ENCODE measurements around the gene VCX2. TPM values are rescaled to one million over a fixed set of nuclear protein-coding genes. Genes with fewer than 3 reads are reported as not detected.
"Not testable (repeated sequence)": the region's sequence is repeated elsewhere in the genome, so short reads cannot be mapped to it uniquely, and the experiment has no call there.

Gene VCX2
- total RNA-seq, 1 donor from 2014 or later, result not detected

- Histone ChIP-seq H3K4me3 (no peak overlapping the region), H3K27me3 (ENCODE audit: low read depth) (no peaks in the 10 kb centered on the region), H3K4me1 (no peaks in the 10 kb centered on the region), H3K27ac (no peak overlapping the region), H3K9me3 (no peaks in the 10 kb centered on the region), H3K36me3 (no peaks in the 10 kb centered on the region)
- no peak for ATAC-seq
- intact Hi-C loops (cut with DNase I), result no loop called here
- TF ChIP-seq CTCF (IDR thresholded peaks at IDR 0.05), result peak; percentile 16
- DNase-seq, result no peak
These were observed 8.6 kb upstream of the VCX2 start for GRCh38 chrX:8179656-8180055.

DNA sequence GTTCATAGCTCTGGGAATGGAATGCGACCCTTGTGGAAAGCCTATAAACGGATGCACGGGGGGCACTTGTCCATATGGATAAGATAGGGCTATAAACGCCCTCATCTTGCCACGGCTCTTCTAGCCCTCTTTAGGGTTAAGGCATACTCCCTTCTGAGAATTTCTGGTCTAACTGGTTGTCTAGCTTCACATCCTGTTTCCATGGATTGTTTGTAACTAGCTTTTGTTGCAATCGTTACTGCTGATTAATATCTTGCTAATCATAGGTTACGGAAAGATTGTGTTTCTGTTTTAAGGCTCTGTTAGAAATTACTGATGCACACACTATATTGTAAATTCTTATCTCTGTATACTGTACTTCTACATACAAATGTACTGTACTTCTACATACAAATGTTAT, 17.1 kb downstream of the VCX2 start:
- H3K4me3 ChIP-seq; H3K4me1 ChIP-seq; intact Hi-C loops (cut with DNase I); H3K27me3 ChIP-seq (ENCODE audit: low read depth); ATAC-seq; DNase-seq; H3K36me3 ChIP-seq; H3K27ac ChIP-seq; H3K9me3 ChIP-seq: not testable (repeated sequence)

DNA sequence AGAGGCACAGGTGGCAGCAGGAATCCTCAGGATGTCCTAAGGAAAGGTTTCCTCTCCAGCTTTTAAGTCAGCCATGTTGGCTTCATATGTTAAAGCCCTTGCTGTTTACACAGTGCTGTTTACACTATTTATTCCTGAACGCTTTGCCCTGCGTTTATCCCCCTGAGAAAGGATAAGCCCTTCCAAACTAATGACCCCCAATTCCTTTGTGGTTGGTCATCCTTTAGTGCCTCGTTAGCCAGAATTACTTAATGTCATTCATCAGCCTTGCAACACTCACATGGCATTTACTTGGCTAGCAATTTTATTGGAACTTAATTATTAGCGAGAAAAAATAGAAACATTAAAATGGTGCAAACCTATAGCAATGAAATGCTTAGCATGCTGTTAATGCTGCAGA, 23.8 kb downstream of the VCX2 start:
- no peak for DNase-seq

DNA sequence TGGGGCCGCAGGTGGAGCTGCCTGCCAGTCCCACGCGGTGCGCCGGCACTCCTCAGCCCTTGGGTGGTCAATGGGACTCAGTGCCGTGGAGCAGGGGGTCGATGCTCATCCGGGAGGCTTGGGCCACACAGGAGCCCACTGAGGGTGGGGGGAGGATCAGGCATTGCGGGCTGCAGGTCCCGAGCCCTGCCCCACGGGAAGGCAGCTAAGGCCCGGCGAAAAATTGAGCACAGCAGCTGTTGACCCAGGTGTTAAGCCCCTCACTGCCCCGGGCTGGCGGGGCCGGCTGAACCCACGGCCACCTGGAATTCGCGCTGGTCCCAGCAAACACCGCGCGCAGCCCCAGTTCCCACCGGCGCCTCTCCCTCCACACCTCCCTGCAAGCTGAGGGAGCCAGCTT, 26.1 kb downstream of the VCX2 start:
- Histone ChIP-seq H3K4me1 (no peaks in the 10 kb centered on the region), H3K36me3 (no peaks in the 10 kb centered on the region), H3K4me3 (no peak overlapping the region), H3K9me3 (no peaks in the 10 kb centered on the region), H3K27ac (no peak overlapping the region), H3K27me3 (ENCODE audit: low read depth) (no peaks in the 10 kb centered on the region)
- DNase-seq (no peak), ATAC-seq (no peak)
- no peak for TF ChIP-seq CTCF (IDR thresholded peaks at IDR 0.05)
- intact Hi-C loops (cut with DNase I), result no loop called here

More for the DNA sequence above, 23.8 kb downstream of the VCX2 start:
- no peak for TF ChIP-seq CTCF (IDR thresholded peaks at IDR 0.05)
- intact Hi-C loops (cut with DNase I), result no loop called here
- no peak for ATAC-seq
- Histone ChIP-seq H3K27me3 (ENCODE audit: low read depth) (no peaks in the 10 kb centered on the region), H3K4me3 (no peak overlapping the region), H3K4me1 (no peaks in the 10 kb centered on the region), H3K27ac (no peak overlapping the region), H3K36me3 (no peaks in the 10 kb centered on the region), H3K9me3 (no peaks in the 10 kb centered on the region)

DNA sequence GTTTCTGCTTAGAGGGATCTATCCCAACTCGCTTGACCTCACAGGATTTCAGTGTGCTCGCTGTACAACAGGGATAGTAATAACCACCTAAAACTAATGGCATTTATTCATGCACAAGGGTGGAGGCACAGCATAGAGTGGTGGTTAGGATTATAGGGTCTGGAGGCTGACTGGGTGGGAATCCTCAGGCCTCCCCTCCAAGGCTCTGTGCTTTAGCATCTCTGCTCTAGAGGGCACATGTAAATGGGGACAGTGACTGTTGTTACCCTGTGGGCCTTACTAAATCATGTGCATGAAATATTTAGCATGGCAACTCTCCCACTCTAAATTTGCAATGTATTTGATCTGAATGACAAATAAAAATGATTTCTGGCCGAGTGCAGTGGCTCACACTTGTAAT, 29.2 kb downstream of the VCX2 start:
- ATAC-seq, result no peak

More for the DNA sequence above, 29.2 kb downstream of the VCX2 start:
- Histone ChIP-seq H3K27ac (no peak overlapping the region), H3K9me3 (no peaks in the 10 kb centered on the region), H3K27me3 (ENCODE audit: low read depth) (no peaks in the 10 kb centered on the region), H3K4me3 (no peak overlapping the region), H3K36me3 (no peaks in the 10 kb centered on the region), H3K4me1 (no peaks in the 10 kb centered on the region)
- intact Hi-C loops (cut with DNase I), result no loop called here
- DNase-seq, result no peak
- no peak for TF ChIP-seq CTCF (IDR thresholded peaks at IDR 0.05)

Measured in lower lobe of right lung (tissue), 2 donors.